BLaER1 (cell line): ENCODE data around the gene RAB5IF.

Source experiments
- H3K27ac ChIP-seq: shearing (Covaris generic); formaldehyde crosslinking; 2 replicates; pipeline ENCODE4 v1.8.1; 2022
- H3K27me3 ChIP-seq: shearing (Covaris generic); formaldehyde crosslinking; 2 replicates; pipeline ENCODE4 v1.8.1; 2022
- H3K36me3 ChIP-seq: shearing (Covaris generic); formaldehyde crosslinking; 2 replicates; pipeline ENCODE4 v1.8.1; 2022
- H3K4me1 ChIP-seq: shearing (Covaris generic); formaldehyde crosslinking; 2 replicates; pipeline ENCODE4 v1.8.1; 2022
- H3K4me2 ChIP-seq: shearing (Covaris generic); formaldehyde crosslinking; 2 replicates; pipeline ENCODE4 v1.8.1; 2022
- H3K4me3 ChIP-seq: shearing (Covaris generic); formaldehyde crosslinking; 2 replicates; pipeline ENCODE4 v1.8.1; 2022
- H3K9ac ChIP-seq: shearing (Covaris generic); formaldehyde crosslinking; 2 replicates; pipeline ENCODE4 v1.8.1; 2022
- H3K9me3 ChIP-seq: shearing (Covaris generic); formaldehyde crosslinking; 2 replicates; pipeline ENCODE4 v1.8.1; 2022
- H4K20me1 ChIP-seq: shearing (Covaris generic); formaldehyde crosslinking; 2 replicates; pipeline ENCODE4 v1.8.1; 2022
- Cebpa-rat ChIP-seq: shearing (Covaris generic); IDR thresholded peaks from 2 replicates; pipeline ENCODE4 v1.8.1; 2022

The RAB5IF gene

DNA sequence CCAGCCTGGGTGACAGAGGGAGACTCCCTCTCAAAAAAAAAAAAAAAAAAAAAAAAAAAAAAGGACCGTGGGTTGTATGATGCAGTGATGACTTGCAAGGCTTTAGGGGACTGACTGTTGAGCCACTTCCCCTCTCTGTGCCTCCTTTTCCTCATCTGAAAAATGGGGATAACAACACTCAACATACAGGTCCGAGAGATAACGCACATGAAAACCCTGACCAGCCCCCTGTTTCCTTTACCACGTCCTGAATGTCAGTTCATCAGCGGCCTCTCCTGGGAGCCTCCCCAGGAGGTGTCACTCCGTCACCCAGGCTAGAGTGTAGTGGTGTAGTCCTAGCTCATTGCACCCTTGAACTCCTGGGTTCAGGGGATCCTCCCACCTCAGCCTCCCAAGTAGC lies 36.6 kb downstream of the RAB5IF start:
- H3K36me3 ChIP-seq, result no peaks in the 10 kb centered on the region
- H3K4me3 ChIP-seq, result no peak overlapping the region
- no peaks in the 10 kb centered on the region for H3K9me3 ChIP-seq
- no peak overlapping the region for H3K27ac ChIP-seq
- H3K4me1 ChIP-seq, result peaks cover 23% of the 10 kb centered on the region
- H3K4me2 ChIP-seq, result peak overlapping the region; percentile 39; the same call in 1 of the 2 replicates
- no peak for TF ChIP-seq Cebpa-rat
- no peaks in the 10 kb centered on the region for H3K27me3 ChIP-seq
- no peaks in the 10 kb centered on the region for H4K20me1 ChIP-seq
- no peak overlapping the region for H3K9ac ChIP-seq

DNA sequence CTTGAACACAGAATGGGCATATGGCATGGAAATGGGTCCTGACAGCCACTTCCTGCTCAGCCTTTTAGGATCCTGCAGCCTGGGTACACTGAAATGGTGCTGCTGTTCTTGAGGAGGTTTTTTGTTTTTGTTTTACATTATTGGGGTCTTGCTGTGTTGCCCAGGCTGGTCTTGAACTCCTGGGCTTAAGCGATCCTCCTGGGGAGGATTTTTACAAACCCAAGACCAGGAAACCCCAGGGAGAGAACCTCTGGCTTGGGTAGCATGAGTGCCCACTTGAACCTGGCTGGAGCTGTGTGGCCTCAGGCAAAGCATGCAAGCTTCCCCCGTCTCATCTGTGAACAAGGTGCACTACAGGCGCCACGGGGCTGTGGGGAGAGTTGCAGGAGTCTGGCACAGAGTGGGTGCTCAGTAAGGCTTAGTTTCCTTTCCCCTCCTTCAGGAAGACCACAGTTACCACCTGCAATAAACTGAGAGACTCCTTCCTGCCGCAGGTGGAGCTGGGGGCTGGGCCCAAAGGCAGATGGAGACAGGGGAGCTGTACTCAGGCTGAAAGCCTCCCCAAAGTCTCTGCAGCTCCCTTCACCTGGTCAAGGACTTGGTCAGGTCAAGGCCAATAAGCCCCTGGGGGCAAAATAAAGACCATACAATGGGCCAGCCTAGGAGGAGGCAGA lies 38.6 kb downstream of the RAB5IF start:
- Histone ChIP-seq H3K9me3 (no peaks in the 10 kb centered on the region), H3K4me3 (no peak overlapping the region), H3K27me3 (no peaks in the 10 kb centered on the region), H3K4me2 (peak overlapping the region; percentile 46), H3K9ac (peak overlapping the region; percentile 27; the same call in 1 of the 2 replicates), H3K4me1 (peaks cover 23% of the 10 kb centered on the region), H3K27ac (no peak overlapping the region; the same call in 1 of the 2 replicates), H3K36me3 (no peaks in the 10 kb centered on the region), H4K20me1 (no peaks in the 10 kb centered on the region)
- TF ChIP-seq Cebpa-rat, result no peak

DNA sequence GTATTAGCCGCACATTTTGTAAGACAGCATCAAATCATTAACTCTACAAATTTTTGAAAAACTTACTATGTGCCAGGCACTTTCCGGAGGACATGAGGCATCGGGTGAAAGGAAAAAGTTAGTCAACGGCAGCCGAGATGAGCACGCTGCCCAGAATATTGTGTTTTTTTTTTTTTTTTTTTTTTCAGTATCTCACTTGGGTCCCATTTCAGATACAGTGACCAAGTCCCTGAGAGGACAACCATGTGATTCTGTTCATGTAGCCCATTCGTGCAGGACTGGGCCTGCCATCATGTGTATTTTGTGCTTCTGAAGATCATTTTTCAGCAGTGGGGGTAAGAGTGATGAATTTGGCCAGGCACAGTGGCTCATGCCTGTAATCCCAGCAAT lies 39.1 kb downstream of the RAB5IF start:
- no peaks in the 10 kb centered on the region for H3K27me3 ChIP-seq
- H3K4me3 ChIP-seq, result no peak overlapping the region
- H3K4me1 ChIP-seq, result peaks cover 23% of the 10 kb centered on the region
- H3K9ac ChIP-seq, result no peak overlapping the region
- TF ChIP-seq Cebpa-rat, result no peak
- no peaks in the 10 kb centered on the region for H3K36me3 ChIP-seq
- no peaks in the 10 kb centered on the region for H4K20me1 ChIP-seq
- peak overlapping the region; percentile 46 for H3K4me2 ChIP-seq
- H3K9me3 ChIP-seq, result no peaks in the 10 kb centered on the region
- H3K27ac ChIP-seq, result no peak overlapping the region

DNA sequence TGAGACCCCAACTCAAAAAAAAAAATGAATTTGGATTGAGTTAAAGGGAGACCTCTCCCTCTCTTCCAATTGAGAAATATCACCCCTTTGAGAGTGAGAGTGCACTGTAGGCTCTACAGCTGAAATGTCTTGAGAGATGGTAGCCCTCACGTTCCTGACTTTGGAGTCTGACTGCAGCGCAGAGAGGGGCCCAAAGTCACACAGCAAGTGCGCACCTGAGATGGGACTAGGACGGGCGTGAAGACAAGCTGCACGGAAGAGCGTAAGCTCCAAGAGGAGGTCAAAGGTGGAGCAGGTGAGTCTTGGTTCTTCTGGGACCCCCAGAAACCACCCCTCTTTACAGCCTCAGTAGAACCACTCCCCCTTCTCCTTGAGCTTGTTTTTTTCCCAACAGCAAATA lies 39.8 kb downstream of the RAB5IF start:
- no peak for TF ChIP-seq Cebpa-rat
- Histone ChIP-seq H3K9ac (no peak overlapping the region), H3K27me3 (no peaks in the 10 kb centered on the region), H3K36me3 (no peaks in the 10 kb centered on the region), H3K4me1 (peaks cover 23% of the 10 kb centered on the region), H3K4me2 (peak overlapping the region; percentile 47), H3K9me3 (no peaks in the 10 kb centered on the region), H3K4me3 (no peak overlapping the region), H4K20me1 (no peaks in the 10 kb centered on the region), H3K27ac (0 out of 2 replicates have a peak overlapping the region, but pooled peaks have one; percentile 7)

DNA sequence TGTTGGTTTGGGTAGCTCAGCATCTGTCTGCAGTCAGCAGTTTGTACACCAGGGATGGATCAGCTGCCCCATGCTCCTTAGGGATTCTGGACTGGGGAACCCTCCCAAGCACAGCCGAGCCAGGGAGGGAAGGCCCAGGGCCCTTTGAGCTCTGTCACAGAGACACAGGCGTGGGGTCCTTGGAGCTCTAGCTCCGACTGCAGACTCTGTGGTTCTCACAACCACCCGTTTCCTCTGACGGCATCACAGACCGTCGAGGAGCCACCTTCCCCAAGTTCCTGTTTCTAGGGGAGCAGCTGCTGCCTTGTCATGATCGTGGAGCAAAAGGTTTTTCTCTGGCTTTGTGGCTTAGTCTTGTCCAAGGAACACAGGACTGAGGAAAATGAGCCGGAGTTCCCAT lies 40.4 kb downstream of the RAB5IF start, which contains the start of gene SLA2:
SLA2 (minus strand) TSS at position 199 of the 400 bp plus-strand sequence. CDS start 4,861 bp downstream, outside the sequence.
- Histone ChIP-seq H4K20me1 (no peaks in the 10 kb centered on the region), H3K9me3 (no peaks in the 10 kb centered on the region), H3K4me2 (peak within 1 kb of the TSS; percentile 47), H3K4me1 (peaks cover 23% of the 10 kb centered on the region), H3K36me3 (no peaks in the 10 kb centered on the region), H3K9ac (no peak within 1 kb of the TSS), H3K27me3 (no peaks in the 10 kb centered on the region), H3K4me3 (no peak within 1 kb of the TSS), H3K27ac (peak within 1 kb of the TSS; percentile 7; the same call in 1 of the 2 replicates)
- TF ChIP-seq Cebpa-rat, result no peak

DNA sequence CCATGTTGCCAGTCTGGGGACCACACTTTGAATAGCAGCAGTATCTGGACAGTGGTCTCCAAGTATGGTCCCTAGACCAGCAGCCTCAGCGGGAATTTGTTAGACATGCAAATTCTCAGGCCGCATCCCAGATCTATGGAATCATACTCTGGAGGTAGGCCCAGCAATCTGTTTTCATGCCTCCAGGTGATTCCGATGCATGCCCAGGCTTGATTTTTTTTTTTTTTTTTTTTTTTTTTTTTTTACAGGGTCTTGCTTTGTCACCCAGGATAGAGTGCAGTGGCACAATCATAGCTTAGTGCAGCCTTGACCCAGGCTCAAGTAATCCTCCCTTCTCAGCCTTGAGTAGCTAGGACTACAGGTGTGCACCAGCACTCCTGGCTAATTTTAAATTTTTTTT lies 41.1 kb downstream of the RAB5IF start:
- Histone ChIP-seq H3K36me3 (peaks cover 6% of the 10 kb centered on the region; the same call in 1 of the 2 replicates), H3K4me2 (peak overlapping the region; percentile 47; the same call in 1 of the 2 replicates), H3K9ac (no peak overlapping the region), H3K27me3 (no peaks in the 10 kb centered on the region), H4K20me1 (no peaks in the 10 kb centered on the region), H3K9me3 (no peaks in the 10 kb centered on the region), H3K4me3 (no peak overlapping the region), H3K4me1 (peaks cover 23% of the 10 kb centered on the region), H3K27ac (no peak overlapping the region)
- no peak for TF ChIP-seq Cebpa-rat

DNA sequence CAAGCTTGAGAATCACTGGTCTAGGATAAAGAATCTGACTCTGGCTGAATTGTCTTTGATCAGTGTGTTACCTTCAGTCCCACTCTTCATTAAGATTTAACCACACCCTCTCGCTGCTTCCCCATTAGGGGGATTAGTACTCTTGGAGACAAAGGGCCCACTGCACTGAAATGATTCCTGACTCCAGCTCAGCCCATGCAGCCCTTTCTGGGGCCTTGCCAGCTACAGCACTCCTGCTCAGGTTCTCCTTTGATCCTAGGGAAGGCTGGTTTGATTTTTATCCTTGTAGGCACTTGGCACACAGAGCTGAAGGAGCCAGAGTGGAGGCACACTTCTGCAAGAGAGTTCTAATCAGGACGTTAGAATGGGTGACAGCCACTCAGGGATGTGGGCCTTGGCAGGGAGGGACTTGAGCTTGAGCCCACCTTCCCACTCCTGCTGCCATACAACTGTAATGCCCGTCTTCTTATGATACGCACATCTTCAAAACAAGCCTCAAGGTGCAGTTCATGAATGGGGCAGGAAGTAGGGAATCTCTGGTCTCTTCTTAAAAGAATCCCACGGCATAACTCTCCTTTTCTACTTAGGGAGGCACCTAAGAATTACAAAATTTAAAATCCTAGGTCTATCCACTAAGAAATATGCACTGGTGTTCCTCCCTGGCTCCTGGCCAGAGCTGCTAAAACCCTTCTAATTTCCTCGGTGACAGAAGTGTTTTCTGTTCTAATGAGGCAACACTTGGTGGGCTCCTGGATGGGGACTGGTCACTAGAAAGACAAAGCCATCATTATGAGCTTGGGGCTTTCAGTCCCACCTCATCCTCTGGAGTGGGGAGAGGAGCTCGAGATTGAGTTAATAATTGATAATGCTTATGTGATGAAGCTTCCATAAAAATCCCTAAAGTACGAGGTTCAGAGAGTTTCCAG lies 41.9 kb downstream of the RAB5IF start:
- no peak overlapping the region for H3K9ac ChIP-seq
- no peak overlapping the region for H3K4me2 ChIP-seq
- H3K4me3 ChIP-seq, result no peak overlapping the region
- H4K20me1 ChIP-seq, result no peaks in the 10 kb centered on the region
- peaks cover 23% of the 10 kb centered on the region for H3K4me1 ChIP-seq
- H3K36me3 ChIP-seq, result peaks cover 10% of the 10 kb centered on the region; the same call in 1 of the 2 replicates
- no peaks in the 10 kb centered on the region for H3K9me3 ChIP-seq
- H3K27ac ChIP-seq, result no peak overlapping the region
- H3K27me3 ChIP-seq, result no peaks in the 10 kb centered on the region
- TF ChIP-seq Cebpa-rat, result no peak

DNA sequence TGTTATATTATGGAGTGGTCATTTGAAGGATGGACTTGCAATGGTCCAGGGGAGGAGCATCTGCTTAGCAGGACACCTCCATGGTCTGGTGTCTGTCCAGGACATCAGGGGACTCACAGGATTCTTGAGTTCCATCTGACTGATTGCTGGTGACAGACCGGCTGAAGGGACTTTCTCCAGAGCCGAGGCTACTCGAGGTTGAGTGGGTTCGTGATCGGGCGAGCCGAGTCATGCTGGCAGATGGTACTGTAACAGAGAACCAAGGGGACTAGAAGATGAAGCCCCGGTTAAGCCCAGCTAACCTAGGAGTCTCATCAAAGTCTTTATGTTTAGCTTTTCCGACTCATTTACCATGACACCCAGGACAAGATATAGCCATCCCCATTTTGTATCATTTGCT lies 47.9 kb downstream of the RAB5IF start:
- Histone ChIP-seq H4K20me1 (no peaks in the 10 kb centered on the region; the same call in 1 of the 2 replicates), H3K4me2 (no peak overlapping the region), H3K27ac (no peak overlapping the region), H3K4me3 (no peak overlapping the region), H3K9ac (no peak overlapping the region), H3K27me3 (no peaks in the 10 kb centered on the region), H3K9me3 (no peaks in the 10 kb centered on the region), H3K4me1 (peaks cover 6% of the 10 kb centered on the region), H3K36me3 (peaks cover 48% of the 10 kb centered on the region)
- no peak for TF ChIP-seq Cebpa-rat

DNA sequence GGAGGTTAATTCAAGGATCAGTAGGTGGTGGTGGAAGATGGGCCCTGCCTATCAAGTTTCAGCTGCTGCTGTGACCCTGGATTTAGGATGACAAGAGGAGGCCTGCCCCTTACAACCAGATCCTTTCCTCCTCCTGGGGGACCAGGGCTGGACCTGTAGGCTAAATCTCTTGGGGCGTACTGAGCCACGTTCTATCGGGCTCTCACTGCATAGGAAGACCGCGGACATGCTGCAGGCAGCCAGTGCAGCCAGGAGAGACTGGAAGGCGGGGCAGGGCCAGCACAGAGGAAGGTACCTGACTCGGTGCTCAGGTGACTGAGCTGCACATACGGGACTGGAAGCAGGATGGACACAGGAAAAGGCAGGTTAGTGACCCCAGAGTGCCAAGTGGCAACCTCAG lies 48.9 kb downstream of the RAB5IF start:
- Histone ChIP-seq H3K36me3 (peaks cover 53% of the 10 kb centered on the region), H3K4me2 (no peak overlapping the region), H3K4me3 (no peak overlapping the region), H3K4me1 (peaks cover 12% of the 10 kb centered on the region), H4K20me1 (no peaks in the 10 kb centered on the region; the same call in 1 of the 2 replicates), H3K27me3 (no peaks in the 10 kb centered on the region), H3K9me3 (no peaks in the 10 kb centered on the region), H3K27ac (no peak overlapping the region), H3K9ac (no peak overlapping the region)
- no peak for TF ChIP-seq Cebpa-rat

DNA sequence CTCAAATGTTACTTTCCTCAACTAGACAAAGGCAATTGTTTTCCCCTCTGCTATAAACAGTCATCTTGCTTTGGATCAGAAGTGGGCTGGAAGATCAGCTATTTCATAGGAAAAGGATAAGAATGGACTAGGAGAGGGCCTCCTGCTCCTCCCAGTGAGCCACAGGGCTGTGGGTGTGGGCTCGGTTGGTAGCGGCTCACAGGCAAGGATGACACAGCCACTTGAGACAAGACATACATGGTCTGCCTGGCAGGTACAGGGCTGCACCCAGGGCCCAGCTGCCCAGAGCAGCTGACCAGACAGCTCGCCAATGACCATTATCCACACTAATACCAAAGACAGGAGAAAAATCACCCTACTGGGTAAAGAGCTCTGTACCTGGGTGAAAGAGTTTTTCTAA lies 49.4 kb downstream of the RAB5IF start:
- Histone ChIP-seq H3K9ac (no peak overlapping the region), H3K27ac (no peak overlapping the region), H3K27me3 (no peaks in the 10 kb centered on the region), H3K9me3 (no peaks in the 10 kb centered on the region), H3K36me3 (peaks cover 54% of the 10 kb centered on the region), H3K4me3 (no peak overlapping the region), H3K4me2 (no peak overlapping the region), H3K4me1 (peaks cover 12% of the 10 kb centered on the region), H4K20me1 (no peaks in the 10 kb centered on the region; the same call in 1 of the 2 replicates)
- TF ChIP-seq Cebpa-rat, result no peak
